HS-27A (cell line): Measurements from ENCODE around the gene ERGIC1.
"Not testable (repeated sequence)": the region's sequence is repeated elsewhere in the genome, so short reads cannot be mapped to it uniquely, and the experiment has no call there.

Experiments used
- DNase-seq: peaks from one replicate; pipeline ENCODE4 v3.0.0-alpha.2; 2012; ENCODE audit warnings: low read depth, missing footprints

ERGIC1 gene

DNA sequence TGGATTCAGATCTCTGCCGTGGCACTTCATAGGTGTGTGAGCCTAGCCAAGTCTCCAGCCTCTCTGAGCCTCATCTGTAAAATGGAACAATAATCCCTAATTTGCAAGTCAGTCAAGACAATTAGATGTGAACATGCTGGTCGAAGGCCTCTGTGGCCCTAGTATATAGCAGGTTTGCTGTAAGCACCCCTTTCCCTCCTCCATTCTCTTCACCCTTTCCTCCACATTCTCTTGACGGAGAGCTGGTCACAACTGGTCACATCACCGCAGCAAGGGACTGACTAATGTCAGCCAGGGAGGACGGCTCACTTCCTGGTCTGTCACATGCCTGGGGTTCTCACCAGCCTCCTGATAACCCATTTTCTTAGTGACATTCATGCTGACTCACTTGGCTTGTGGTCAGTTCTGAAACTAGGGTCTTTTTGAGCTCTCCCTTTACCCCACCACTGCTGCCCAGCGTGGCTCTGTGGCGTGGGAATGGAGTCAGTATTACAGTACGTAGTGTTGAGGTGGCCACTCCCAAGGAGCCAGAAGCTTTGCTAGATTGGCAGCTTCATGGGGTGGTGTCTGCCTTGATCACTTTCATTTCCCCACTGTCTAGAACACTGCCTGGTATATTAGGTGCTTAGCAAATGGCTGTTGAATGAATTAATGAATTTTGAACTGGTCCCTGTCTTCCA lies 47.8 kb downstream of the ERGIC1 start:
- DNase-seq, result no peak

DNA sequence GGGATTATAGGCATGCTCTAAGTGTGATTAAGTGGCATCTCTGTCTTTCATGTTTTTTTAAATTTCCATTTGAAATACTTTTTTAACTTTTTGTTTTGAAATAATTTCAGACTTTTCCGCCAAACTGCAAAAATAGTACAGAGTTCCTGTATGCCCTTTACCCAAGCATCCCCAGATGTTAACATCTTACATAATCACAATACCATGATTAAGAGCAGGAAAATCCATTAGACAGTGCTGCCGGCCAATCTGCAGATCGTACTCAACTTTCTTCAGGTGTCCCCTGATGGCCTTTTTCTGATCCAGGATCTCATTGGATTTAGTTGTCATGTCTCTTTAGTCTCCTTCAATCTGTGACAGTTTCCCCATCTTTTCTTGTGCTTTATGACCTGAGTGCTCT lies 49.0 kb downstream of the ERGIC1 start:
- DNase-seq, result no peak

DNA sequence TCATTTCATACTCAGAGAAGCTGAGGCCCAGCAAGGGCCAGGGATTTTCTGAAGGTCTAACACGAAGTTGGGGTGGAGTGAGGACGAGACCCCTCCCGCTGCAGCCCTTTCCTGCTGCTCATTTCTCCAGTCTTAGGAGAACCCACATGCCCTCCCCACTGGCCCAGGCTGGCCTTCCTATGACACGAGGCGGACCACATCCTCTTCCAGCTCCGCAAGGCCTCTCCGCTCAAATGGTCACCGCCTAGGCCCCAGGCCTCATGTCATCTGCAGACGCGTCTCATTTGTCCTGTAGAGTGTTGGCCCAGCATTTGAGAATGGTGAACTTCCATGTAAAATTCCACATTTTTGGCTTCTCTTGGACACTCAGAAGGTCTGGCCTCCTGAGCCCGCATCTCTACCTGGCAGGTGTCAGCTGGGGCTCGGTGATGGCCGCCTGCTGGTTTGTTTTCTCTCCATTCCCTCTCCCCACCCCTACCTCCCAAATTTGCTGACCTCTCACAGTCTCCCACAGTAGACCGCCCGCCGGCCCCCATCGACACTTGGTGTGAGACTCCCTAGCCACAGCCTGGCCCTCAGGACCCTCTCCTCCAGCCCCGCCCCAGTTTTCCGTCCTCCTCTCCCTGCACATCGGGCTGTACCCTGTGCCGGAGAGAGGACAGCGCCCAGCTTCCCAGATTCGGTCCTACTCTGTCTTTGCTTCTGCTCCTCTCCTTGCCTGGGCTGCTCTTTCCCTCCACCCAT lies 51.7 kb downstream of the ERGIC1 start:
- no peak for DNase-seq

DNA sequence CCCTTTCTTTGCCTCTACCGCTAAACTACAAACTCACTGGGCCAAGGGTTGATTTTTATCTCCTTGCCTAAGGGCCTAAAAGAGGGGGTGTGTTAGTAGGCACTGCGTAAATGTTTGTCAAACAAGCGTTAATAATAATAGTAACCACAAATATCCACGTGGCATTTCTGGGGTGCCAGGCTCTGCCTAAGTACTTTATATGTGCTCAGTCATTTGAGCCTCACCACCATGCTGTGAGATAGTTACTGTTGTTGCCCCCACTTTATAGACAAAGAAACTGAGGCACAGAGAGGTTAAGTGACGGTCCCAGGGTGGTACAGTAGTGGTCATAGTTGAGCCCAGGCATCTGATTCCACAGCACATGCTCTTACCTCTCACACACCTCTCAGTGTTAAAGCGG lies 52.4 kb downstream of the ERGIC1 start:
- DNase-seq, result no peak

DNA sequence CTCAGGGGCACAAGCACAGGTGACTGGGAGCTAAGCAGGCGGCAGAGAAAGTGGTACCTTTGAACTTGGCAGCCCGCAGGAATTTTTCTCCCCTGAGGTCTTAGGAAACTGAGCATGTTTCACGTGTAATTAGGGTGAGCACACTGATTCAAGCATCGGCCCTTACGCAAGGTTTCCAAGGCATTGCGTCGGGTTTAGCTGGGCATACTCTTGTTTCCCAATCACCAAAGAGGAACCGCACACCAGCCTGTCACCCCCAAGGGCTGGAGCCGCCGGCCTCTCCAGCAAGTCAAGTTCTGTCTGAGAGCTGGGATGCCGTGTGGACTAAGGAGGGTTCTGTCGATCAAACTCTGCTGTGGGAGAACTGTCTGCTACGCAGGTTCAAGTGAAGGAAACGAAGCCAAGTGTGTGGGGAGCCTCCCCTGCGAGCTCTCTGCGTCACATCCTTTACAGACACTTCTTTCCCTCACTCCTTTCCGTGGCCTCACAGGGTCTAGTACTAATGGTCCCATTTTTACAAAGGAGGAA lies 53.0 kb downstream of the ERGIC1 start:
- DNase-seq, result no peak

DNA sequence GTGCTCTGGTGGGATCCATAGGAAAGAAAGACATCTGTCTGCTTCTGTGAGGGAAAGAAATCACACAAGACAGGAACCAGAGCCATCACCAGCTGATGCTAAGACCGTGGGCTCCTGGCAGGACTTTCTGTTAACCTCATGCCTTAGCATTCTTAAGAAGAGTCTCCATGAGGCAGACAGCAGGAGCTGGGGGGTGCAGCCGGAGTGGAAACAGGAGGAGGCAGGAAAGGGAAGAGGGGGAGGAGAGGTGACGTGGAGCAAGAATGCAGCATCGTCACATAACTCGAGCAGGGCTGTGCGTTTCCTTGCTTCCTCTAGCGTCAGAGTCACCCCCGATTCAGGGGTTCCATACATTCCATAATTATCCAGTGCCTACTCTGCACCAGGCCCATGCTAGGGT lies 53.6 kb downstream of the ERGIC1 start:
- DNase-seq, result no peak

DNA sequence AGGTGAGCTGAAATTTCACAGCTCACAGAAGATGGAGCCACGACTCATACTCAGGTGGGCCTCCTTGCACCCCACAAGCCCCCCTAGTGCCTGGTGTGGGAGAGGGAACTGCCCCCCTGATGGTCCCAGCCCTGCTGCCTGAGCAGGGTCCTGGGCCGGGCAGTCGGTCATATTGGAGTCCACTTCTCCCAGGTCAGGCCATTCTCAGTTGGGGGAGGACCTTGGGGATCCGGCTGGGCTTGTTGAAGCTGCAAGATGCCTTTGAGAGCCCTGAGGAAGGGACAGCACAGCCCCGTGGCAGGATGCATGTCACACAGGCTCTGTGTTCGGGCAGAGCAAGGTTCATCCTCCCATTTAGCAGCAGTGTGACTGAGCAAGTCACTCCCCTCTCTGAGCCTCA lies 56.6 kb downstream of the ERGIC1 start:
- no peak for DNase-seq

DNA sequence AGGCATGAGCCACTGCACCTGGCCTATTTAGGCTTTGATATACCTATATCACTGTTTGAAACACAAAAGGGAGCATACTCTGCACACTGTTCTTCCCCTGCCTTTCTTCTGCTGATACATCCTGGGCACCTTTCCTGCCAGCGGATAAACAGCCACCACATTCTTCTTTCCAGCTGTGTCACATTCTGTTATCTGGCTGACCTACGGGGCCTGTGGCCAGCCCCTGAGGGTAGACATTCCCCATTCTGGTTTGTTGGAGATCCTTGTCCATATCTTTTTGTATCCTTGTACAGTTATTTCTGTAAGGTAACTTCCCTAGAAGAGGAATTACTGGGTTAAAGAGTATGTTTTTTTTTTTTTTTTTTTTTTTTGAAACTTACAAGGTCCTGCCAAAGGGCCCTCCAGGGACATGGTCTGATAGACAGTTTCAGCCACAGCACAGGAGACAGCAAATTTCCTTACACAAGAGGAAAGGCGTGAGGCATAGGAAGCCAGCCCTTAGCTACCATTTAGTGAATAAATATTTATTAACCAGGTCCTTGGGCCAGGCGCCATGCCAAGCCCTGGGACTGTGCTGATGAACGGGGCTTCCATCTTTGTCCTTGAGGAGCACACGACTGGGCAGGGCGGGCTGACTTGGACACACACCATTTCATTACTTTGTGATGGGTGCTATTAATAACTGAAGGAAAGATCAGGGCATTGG lies 57.8 kb downstream of the ERGIC1 start:
- no peak for DNase-seq

DNA sequence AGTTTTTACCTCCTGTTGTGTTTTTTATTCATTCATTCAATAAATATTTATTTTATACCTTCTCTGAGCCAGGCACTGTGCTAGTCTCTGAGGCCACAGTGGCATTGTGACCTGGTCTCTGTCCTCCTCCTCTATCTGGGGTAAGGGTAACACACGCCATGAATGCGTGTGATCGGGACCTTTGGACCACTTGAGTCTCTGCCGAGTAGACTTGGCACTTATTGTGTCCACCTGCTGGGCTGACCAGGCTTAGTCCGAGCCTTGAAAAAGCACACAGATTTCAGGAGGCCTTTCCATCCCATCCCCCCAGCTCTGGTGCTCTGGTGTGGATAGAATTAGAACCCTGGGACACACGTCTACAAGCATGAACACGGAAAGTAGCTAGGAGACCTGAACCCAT lies 58.7 kb downstream of the ERGIC1 start:
- no peak for DNase-seq

DNA sequence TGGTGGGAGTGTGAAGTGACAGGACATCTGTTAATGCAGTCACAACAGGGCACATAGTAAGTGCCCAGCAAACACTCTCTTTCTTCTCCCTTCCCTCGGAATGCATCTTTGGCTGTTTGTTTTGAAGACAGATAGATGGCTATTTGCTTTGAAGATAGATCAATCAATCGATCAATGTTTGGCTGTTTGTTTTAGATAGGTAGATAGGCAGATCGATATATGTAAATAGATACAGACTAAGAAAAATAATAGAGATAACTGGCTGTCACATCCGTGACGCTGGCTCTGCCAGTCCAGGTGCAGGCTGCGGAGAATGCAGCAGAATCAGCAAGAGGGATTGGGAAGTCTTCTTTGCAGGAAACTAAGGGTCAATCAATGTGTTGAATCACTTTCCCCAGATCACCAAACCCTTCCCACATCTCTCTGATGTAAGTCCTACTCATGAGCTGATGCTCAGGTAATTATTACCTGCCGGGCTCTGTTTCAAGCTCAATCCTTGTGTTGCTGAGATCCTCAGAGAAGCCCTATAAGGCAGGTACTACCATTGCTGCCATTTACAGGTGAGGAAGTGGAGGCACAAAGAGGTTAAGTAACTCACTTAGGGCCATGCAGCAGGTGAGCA lies 60.8 kb downstream of the ERGIC1 start:
- no peak for DNase-seq

DNA sequence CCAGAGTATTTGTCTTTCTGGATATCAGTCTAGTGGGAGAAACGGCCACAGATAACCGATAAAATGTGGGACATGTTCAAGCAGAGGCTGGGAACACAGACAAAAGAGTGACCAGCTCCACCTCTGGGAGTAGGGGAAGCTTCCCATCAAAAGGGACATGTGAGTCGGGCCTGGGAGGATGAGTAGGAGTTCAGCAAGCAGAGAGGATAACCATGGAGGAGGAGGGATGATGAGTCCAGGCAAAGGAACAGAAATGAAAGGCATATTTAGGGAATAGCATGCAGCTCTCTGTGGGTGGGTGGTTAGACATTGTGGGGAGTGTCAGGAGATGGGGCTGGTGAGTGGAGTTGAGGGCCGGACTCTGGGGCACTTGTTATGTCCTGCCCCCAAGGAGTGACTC lies 61.5 kb downstream of the ERGIC1 start:
- DNase-seq, result no peak

DNA sequence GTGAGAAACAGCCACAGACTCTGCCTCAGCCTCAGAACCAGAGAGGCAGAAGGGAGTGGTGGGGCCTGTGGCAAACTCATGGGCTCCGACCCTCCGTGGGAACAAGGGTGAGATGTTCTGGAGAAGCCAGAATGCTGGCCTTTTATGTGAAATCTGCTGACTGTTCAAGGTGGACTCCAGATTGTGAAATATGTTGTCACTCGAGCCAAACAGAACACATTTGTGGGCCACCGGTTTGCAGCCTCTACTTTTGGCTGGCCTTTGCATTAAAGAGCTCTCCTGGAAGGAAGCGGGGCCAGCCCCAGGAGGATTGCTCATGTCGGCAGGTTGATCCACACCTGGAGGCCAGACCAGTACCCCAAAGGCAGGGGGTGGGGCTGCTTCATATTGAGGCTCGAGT lies 62.4 kb downstream of the ERGIC1 start:
- DNase-seq, result no peak

DNA sequence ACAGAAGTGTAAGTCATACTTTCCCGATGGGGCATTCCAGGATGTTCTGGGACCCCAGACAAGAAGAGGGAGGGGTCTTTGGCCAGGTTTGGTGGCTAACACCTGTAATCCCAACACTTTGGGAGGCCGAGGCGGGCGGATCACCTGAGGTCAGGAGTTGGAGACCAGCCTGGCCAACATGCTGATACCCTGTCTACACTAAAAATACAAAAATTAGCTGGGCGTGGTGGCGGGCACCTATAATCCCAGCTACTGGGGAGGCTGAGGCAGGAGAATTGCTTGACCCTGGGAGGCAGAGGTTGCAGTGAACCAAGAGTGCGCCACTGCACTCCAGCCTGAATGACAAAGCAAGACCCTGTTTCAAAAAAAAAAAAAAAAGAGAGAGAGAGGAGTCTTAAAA lies 63.0 kb downstream of the ERGIC1 start:
- DNase-seq, result not testable (repeated sequence)

DNA sequence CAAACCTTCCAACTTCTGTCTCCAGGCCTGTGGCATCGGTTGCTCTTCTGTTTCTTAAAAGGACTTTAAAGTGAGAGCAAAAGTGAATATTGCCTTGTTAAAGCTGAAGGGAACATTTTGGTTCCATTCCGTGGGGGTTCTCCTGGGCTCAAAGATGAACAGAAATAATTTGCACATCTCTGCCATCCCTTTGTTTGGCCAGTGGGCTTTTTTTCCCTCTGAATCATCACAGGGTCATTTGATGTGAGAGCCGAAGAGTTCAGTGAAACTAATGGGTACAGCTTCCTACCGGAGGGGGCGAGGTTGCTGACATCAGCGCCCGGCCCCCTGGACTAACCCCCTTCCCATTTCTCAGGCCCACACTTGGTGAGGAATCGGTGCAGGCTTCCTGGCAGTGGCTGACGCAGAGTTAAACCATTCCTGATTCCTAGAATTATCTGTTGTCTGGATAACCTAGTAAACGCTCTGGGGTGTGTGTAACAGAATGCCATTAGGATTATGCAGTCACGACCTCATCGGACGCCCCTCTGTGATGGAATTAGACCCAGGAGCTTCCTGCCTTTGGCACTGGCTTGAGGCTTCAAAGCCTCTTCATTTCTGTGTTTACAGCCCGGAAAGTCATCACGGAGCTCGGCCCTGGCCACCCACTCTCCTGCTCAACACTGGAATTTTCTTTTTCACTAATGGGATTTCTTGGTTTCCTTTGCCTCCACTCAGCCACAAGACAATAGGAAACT lies 63.6 kb downstream of the ERGIC1 start:
- no peak for DNase-seq

DNA sequence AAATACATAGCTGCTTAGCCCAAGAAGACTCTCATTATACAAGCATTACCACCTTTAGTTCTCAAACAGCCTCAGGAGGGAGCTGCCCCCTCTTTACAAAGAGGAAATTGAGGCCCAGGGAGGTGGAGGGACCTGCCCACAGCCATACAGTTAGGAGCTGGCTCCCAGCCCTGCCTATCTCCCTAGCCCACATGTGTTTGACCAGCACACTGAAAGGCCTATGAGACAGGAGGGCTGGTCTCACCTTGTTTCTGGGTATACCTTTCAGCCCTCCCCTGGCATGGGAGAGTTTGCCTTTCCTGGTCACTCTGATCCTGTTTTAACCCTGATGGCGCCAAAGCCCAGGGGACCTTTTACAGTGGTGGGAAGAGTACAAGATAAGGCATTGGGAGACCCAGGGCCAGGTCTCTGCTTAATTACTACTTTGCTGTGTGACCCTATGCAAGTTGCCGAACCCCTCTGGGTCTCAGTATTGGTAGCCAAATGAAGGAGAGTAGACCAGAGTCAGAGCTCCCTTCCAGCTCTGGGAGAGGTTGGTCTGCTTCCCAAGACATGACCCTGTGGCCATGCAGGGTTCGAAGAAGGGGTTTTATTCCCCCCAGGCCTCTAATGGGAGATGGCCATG lies 64.3 kb downstream of the ERGIC1 start:
- DNase-seq, result no peak

DNA sequence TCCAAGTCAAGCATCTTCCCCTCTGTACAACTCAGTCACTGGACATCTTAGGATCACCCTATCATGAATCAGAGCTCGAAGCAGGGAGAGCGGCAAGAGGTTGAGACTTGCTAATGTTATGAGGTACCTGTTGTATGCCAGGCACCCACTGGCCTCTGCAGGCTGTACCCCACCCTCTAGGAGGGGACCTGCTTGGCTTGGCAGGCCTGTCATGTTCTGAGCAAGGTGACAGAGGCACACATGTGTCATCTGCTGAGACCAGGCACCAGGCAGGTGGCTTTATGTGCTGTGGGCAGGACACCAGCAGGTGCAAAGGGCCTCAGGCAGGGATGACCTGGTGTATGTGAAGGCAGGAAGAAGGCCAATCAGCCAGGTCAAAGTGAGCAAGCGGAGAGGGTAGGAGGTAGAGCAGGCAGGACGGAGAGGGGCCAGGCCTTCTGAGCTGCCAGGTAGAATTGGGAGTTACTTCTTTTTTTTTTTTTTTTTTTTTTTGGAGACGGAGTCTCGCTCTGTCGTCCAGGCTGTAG lies 64.9 kb downstream of the ERGIC1 start:
- no peak for DNase-seq

DNA sequence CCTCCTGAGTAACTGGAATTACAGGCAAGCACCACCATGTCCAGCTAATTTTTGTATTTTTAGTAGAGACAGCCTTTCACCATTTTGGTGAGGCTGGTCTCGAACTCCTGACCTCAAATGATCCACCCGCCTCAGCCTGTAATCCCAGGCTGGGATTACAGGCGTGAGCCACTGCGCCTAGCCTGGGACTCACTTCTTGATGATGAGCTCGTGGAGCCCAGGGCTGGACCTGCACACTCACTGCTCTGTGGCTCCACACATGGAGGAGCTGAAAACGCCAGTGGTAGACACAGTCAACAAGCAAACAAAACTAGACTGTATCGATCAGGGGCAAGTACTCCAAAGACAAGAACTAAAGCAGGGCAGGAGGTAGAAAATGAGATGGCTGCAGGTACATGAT lies 65.4 kb downstream of the ERGIC1 start:
- no peak for DNase-seq

DNA sequence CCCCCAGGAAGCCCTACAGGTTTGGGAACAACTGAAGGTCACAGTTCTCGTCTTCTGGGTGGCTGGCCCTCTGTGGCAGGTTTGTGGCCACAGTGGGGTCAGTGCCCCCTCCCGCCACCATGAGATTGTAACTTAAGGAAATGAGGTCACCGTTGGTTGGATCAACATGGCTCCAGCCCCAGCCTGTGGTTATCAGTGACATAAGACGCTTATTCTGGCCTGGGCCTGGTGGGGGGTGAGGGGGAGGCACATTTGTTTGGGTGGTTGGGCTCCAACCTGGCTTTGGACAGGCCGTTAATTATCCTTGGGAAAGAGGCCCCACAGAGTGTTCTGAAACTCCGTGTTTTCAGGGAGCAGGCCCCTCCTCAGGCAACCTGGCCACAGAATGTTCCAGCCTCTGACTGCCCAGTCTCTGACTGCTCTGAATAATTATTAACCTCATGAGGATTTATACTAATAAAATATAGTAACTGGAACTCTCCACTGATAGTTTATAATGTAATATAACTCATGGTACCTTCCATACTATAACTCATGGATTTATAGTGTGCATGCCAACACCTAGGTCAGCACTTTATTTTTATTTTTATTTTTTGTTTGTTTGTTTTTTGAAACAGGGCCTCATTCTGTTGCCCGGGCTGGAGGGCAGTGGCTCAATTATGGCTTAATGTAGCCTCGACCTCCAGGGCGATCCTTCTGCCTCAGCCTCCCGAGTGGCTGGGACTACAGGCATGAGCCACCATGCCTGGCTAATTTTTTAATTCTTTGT lies 67.1 kb downstream of the ERGIC1 start:
- no peak for DNase-seq

DNA sequence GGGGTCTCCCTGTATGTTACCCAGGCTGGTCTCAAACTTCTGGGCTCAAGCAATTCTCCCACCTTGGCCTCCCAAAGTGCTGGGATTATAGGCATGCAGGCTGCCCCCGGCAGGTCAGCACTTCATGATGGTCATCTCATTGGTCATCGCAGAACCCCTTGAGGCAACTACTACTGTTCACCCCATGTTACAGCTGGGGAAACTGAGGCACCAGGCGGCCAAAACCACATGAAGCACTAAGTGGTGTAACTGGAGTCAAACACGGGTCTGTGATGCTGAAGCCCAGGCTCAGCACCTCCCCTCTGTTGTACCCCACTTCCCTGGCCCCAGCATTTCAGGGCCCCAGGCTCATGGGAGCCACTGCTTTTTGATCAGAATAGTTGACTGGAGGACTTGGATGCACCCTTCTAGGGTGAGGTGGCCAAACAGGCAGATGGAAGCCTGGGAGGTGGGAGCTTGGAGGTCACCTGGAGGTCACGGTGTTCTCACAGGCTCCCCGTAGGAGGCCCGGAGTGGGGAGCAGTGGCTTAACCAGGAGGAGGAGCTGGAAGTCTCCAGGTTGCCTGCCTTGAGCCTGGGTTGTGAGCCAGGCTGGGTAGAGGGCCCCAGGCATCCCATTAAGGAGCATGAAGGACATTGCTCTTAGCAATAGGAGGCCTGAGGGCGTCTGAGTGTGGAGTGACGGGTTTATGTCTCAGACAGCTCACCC lies 67.9 kb downstream of the ERGIC1 start:
- DNase-seq, result no peak
